GM13976 (cell line): ENCODE measurements around the gene HCN3.

ENCODE experiments used
- DNase-seq: peaks from one replicate; pipeline ENCODE4 v3.0.0; 2012; ENCODE audit warnings: low spot score
- CTCF ChIP-seq: IDR thresholded peaks from 2 replicates; pipeline ENCODE4 v1.5.1; 2012; ENCODE audit warnings: borderline replicate concordance, mild to moderate bottlenecking; ENCODE audit not compliant: insufficient read depth; ENCODE audit errors: extremely low read depth, missing control alignments, control extremely low read depth
- in situ Hi-C: fragments of 300-500 bp; cut with MboI; formaldehyde crosslinking; loops from one replicate; pipeline ENCODE4 v1.12.0; 2022; ENCODE audit warnings: low sequenced_read_pairs, mixed read lengths, inconsistent platforms; ENCODE audit not compliant: unreplicated experiment

HCN3 gene

DNA sequence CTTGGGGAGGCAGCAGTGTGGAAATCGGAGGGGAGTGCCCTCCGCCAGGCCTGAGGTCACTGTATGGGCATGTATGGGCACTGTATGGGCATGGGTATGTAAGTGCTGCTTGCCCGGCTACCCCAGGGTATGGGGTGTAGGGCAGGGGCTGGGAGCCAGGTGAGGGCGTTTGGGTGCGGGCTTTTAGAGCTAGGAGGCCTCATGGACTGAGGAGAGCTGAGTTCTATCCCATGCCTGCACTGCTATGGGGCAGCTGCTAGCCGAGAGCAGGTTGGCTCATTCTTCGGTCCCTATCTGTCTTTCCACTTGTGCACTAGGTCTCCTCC lies 18.6 kb downstream of the HCN3 start:
- in situ Hi-C loops, result no loop called here
- no peak for TF ChIP-seq CTCF
- no peak for DNase-seq

GRCh38 chr1:155296661-155297060 lies 19.4 kb downstream of the HCN3 start:
- in situ Hi-C loops, result no loop called here
- DNase-seq, result no peak
- no peak for TF ChIP-seq CTCF

GRCh38 chr1:155297384-155297783 lies 20.1 kb downstream of the HCN3 start:
- TF ChIP-seq CTCF, result no peak
- in situ Hi-C loops, result no loop called here
- no peak for DNase-seq

GRCh38 chr1:155300024-155300423 lies 22.8 kb downstream of the HCN3 start:
- no peak for DNase-seq
- in situ Hi-C loops, result no loop called here
- TF ChIP-seq CTCF, result no peak

GRCh38 chr1:155300553-155301329 lies 23.5 kb downstream of the HCN3 start:
- no peak for TF ChIP-seq CTCF
- no peak for DNase-seq
- in situ Hi-C loops, result no loop called here

GRCh38 chr1:155301342-155301841 lies 24.1 kb downstream of the HCN3 start, which contains the start of gene PKLR:
Gene PKLR, minus strand, starts transcription at chr1:155301438. Its CDS starts 43 bp downstream, at chr1:155301395.
- no peak for TF ChIP-seq CTCF
- DNase-seq, result no peak
- in situ Hi-C loops, result no loop called here

GRCh38 chr1:155304558-155305063 lies 27.3 kb downstream of the HCN3 start:
- no peak for TF ChIP-seq CTCF
- in situ Hi-C loops, result no loop called here
- DNase-seq, result no peak
